ENCODE results near the gene RGMA.

RGMA gene

DNA sequence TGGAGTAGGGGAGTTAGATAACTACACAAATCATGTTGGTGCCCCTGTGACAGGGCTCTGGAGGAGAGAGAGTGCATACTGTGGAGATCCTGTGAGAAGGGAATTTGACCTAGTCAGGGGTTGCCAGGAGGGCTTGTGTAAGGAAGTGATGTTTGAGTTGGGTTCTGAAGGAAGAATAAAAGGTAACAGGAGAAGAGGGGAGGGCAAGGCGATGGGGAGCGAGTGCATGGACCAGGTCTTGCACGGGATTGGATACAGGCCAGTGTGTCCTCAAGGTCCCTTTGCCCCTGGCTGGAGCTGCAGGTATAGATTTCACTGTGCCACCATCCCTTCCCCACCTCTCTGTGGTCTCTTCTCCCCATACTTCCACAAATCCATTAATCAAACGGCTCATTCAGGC lies 83.9 kb downstream of the RGMA start:
- DNase-seq = no peak

DNA sequence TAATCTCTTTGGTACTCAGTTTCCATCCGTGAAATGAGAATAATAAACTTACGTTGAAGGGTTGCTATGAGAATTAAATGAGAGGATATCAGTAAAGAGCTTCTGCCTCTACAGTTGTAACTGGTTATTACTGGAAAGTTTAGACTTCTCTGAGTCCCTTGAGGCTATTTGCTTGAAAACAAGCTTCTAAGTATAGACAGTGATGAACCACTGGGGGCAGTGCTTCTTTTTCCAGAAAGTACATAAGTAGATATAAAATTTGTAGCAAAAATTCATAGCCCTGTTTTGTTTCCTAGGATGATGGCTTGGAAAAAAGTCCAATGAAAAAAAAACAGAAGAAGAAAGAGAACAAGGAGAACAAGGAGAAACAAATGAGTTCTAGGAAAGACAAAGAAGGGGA lies 87.1 kb downstream of the RGMA start:
- DNase-seq = no peak

DNA sequence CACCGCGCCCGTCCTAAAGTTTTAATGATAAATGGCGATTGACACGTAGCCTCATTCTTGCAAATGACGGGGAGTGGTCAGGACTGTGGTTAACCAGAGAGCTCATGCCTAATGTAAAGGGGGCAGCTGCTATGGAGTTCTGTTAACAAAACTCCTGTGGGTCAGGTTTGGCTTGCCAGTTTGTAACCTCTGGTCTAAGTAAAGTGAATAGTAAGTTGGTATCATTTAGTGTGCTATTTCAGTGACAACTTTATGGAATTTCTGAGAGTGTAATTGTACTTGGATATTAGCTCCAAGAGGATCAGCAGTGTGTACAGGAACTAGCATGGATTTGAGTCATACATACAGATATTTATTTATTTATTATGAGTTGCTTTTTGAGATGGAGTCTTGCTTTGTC lies 87.9 kb downstream of the RGMA start:
- DNase-seq = no peak

GRCh38 chr15:92997821-92998220 lies 91.2 kb downstream of the RGMA start:
- no peak for DNase-seq

GRCh38 chr15:92992720-92993119 lies 96.3 kb downstream of the RGMA start:
- no peak for DNase-seq

DNA sequence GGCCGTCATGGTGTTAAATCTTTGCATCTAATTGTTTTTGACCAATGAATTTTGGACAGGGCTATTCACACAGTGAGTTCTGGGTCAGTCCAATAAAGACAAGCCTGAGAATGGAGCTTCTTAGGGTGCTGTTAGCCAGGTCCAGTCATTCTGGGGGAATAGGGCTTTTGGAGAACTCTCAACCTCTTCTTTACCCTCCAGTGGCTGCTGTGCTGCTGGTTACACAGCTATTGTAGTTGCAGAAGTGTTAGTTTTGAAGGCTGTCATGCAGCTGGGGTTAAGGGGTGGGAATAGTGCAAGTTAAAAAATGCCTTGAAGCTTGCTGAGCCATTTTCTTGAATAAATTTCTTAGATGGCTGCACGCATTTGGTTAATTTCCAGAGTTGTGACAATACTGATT lies 99.0 kb downstream of the RGMA start:
- DNase-seq = no peak

GRCh38 chr15:92989470-92989869 lies 99.5 kb downstream of the RGMA start:
- no peak for DNase-seq
